DND-41 (cell line): ENCODE measurements around the gene RNF212B.

ENCODE experiments used
- EZH2 ChIP-seq: IDR thresholded peaks from 3 replicates; pipeline ENCODE4 v1.6.1; 2012; ENCODE audit warnings: borderline replicate concordance, low read depth, mild to moderate bottlenecking, moderate library complexity, low read length, inconsistent platforms; ENCODE audit not compliant: severe bottlenecking
- TF ChIP-seq, protein P1 (sequence below): IDR thresholded peaks from 2 replicates; pipeline ENCODE4 v1.5.1; 2012; ENCODE audit warnings: borderline replicate concordance, low read length, moderate library complexity, mild to moderate bottlenecking; ENCODE audit not compliant: poor library complexity, severe bottlenecking; ENCODE audit errors: extremely low read depth

DNA sequence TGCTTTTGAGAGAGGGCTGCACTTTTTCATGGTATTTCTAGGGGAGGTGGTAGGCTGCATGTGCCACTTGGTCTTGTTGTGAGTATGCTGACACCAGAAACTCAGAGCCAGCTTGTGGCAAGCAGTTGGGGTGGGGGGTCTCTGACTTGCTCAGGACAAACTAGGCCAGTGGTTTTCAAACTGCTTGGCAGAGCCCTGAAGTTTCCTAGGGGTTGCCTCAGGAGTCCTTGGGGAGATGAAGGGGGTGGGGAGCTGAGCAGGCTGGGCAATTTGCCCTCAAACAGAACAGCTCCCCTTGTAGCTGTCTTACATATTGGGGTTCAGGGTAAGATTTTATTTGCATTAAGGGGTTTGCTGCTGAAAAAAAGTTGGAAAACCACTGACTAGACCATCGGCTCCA is 72.8 kb downstream of the RNF212B start:
- TF ChIP-seq, protein P1, sequence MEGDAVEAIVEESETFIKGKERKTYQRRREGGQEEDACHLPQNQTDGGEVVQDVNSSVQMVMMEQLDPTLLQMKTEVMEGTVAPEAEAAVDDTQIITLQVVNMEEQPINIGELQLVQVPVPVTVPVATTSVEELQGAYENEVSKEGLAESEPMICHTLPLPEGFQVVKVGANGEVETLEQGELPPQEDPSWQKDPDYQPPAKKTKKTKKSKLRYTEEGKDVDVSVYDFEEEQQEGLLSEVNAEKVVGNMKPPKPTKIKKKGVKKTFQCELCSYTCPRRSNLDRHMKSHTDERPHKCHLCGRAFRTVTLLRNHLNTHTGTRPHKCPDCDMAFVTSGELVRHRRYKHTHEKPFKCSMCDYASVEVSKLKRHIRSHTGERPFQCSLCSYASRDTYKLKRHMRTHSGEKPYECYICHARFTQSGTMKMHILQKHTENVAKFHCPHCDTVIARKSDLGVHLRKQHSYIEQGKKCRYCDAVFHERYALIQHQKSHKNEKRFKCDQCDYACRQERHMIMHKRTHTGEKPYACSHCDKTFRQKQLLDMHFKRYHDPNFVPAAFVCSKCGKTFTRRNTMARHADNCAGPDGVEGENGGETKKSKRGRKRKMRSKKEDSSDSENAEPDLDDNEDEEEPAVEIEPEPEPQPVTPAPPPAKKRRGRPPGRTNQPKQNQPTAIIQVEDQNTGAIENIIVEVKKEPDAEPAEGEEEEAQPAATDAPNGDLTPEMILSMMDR = no peak
- no peak for TF ChIP-seq EZH2
